GM18867 (cell line): Measurements from ENCODE around the gene PEF1.

ENCODE experiments used
- ATAC-seq: cut with Tn5 transposase; IDR thresholded peaks from one replicate; pipeline ENCODE4 v1.9.1; 2021; ENCODE audit warnings: mild to moderate bottlenecking, moderate library complexity; ENCODE audit not compliant: unreplicated experiment

The PEF1 gene

GRCh38 chr1:31644560-31645273, at the start of gene PEF1:
Gene PEF1, minus strand, starts transcription at chr1:31644876. Its CDS starts 12 bp downstream, at chr1:31644864.
- ATAC-seq = peak; percentile 86

GRCh38 chr1:31693231-31693630, 48.6 kb upstream of the PEF1 start:
- ATAC-seq = no peak

GRCh38 chr1:31691951-31692350, 47.3 kb upstream of the PEF1 start:
- ATAC-seq = no peak

GRCh38 chr1:31691446-31691845, 46.8 kb upstream of the PEF1 start:
- no peak for ATAC-seq

- ATAC-seq = no peak
Observed at GRCh38 chr1:31690921-31691320, 46.2 kb upstream of the PEF1 start.

GRCh38 chr1:31689854-31690253, 45.2 kb upstream of the PEF1 start:
- no peak for ATAC-seq

- ATAC-seq = no peak
Observed at GRCh38 chr1:31689379-31689778, 44.7 kb upstream of the PEF1 start.

- no peak for ATAC-seq
Observed at GRCh38 chr1:31688233-31688918, 43.7 kb upstream of the PEF1 start.

- no peak for ATAC-seq
Observed at GRCh38 chr1:31687601-31688000, 42.9 kb upstream of the PEF1 start.

- ATAC-seq = no peak
Observed at GRCh38 chr1:31685795-31686194, 41.1 kb upstream of the PEF1 start.

GRCh38 chr1:31683997-31684396, 39.3 kb upstream of the PEF1 start:
- no peak for ATAC-seq

- ATAC-seq = no peak
Observed at GRCh38 chr1:31681415-31681814, 36.7 kb upstream of the PEF1 start.

GRCh38 chr1:31679676-31680230, 35.1 kb upstream of the PEF1 start:
- ATAC-seq = no peak

GRCh38 chr1:31679091-31679490, 34.4 kb upstream of the PEF1 start:
- no peak for ATAC-seq

GRCh38 chr1:31678681-31679080, 34.0 kb upstream of the PEF1 start:
- no peak for ATAC-seq

GRCh38 chr1:31677949-31678348, 33.3 kb upstream of the PEF1 start:
- no peak for ATAC-seq

- ATAC-seq = no peak
Observed at GRCh38 chr1:31677401-31677800, 32.7 kb upstream of the PEF1 start.

GRCh38 chr1:31675756-31676155, 31.1 kb upstream of the PEF1 start:
- ATAC-seq = no peak

GRCh38 chr1:31675161-31675560, 30.5 kb upstream of the PEF1 start:
- no peak for ATAC-seq

- ATAC-seq = no peak
Observed at GRCh38 chr1:31674626-31675025, 29.9 kb upstream of the PEF1 start.

- ATAC-seq = no peak
Observed at GRCh38 chr1:31673433-31673832, 28.8 kb upstream of the PEF1 start.

GRCh38 chr1:31672986-31673385, 28.3 kb upstream of the PEF1 start:
- ATAC-seq = no peak
